K562 (cell line): ENCODE results near the gene SPON1. TPM values are rescaled to one million over a fixed set of nuclear protein-coding genes. Genes with fewer than 3 reads are reported as not detected.

Source experiments
- ATAC-seq: fragments of 200-7000 bp; cut with Tn5 transposase; 3 replicates; pipeline ENCODE4 v1.9.1; 2020; ENCODE audit warnings: moderate library complexity
- BruUV-seq: library from RNA; stranded (reverse); fragments of 400-500 nt; replicated peaks from 2 replicates; lab custom pipeline; 2021; lab: Mats Ljungman, UMichigan
- CTCF ChIA-PET: fragments of 300-600 bp; formaldehyde crosslinking; extraction: SDS; loops from one replicate; lab custom pipeline; 2021; ENCODE audit warnings: low intra/inter-chr PET ratio; lab: Yijun Ruan, JAX
- POLR2A ChIA-PET: fragments of 300-600, 350-650 bp; sonication (Branson Sonifier 250); formaldehyde crosslinking; extraction: SDS; loops from one replicate; lab custom pipeline; 2021; ENCODE audit warnings: antibody characterized with exemption, inconsistent platforms; lab: Yijun Ruan, JAX
- DNase-seq, 4 experiments: peaks; one replicate each; pipeline versions ENCODE4 v3.0.0 to v3.0.0-alpha.2; 2011 to 2018; ENCODE audit warnings: low spot score in 3 of 4, mixed read lengths in 3 of 4; ENCODE audit errors: extremely low read depth in 1 of 4
- FAIRE-seq: peaks from 2 replicates; lab custom pipeline; 2011; peaks lifted over from hg19 to GRCh38; lab: Jason Lieb, UNC
- H2AFZ ChIP-seq: 2 replicates; pipeline ENCODE4 v1.6.0; 2011; ENCODE audit warnings: low read depth, low read length, control low read depth, inconsistent platforms
- H3K27ac ChIP-seq: fragments of 200-600 bp; 3 replicates; pipeline ENCODE4 v1.8.0; 2011; ENCODE audit warnings: low read depth, mild to moderate bottlenecking, control low read depth, inconsistent platforms, low read length, moderate library complexity, mixed read lengths; ENCODE audit errors: extremely low read depth
- H3K27me3 ChIP-seq, 2 experiments: fragments of 300-600 bp in 1 of 2; 2 replicates in 1 of 2; 3 replicates in 1 of 2; pipeline versions ENCODE4 v1.6.0 to v1.8.0; 2011; ENCODE audit warnings: inconsistent platforms in 2 of 2, low read length in 2 of 2, mild to moderate bottlenecking in 1 of 2, mixed read lengths in 1 of 2, moderate library complexity in 1 of 2; ENCODE audit not compliant: control insufficient read depth in 2 of 2, insufficient read depth in 2 of 2
- H3K36me3 ChIP-seq: fragments of 300-600 bp; 3 replicates; pipeline ENCODE4 v1.8.0; 2011; ENCODE audit warnings: mild to moderate bottlenecking, low read length, inconsistent platforms; ENCODE audit not compliant: control insufficient read depth, insufficient read depth
- H3K4me1 ChIP-seq, 2 experiments: fragments of 200-600 bp in 1 of 2; replicated peaks in 1 of 2; 2 replicates in 1 of 2; 3 replicates in 1 of 2; pipeline versions ENCODE4 v1.5.1 to v1.8.0; 2011; ENCODE audit warnings: inconsistent platforms in 2 of 2, low read length in 2 of 2, mild to moderate bottlenecking in 1 of 2, mixed read lengths in 1 of 2, moderate library complexity in 1 of 2; ENCODE audit not compliant: control insufficient read depth in 2 of 2, insufficient read depth in 2 of 2
- H3K4me2 ChIP-seq: 2 replicates; pipeline ENCODE4 v1.6.1; 2011; ENCODE audit warnings: low read length, control low read depth, inconsistent platforms, mixed read lengths; ENCODE audit not compliant: insufficient read depth
- H3K4me3 ChIP-seq: fragments of 200-600 bp; sonication (generic), shearing (Covaris generic); 2 replicates; pipeline ENCODE4 v1.5.1; 2016; ENCODE audit warnings: control low read depth, inconsistent platforms
- H3K79me2 ChIP-seq: fragments of 200-600 bp; 3 replicates; pipeline ENCODE4 v1.8.0; 2011; ENCODE audit warnings: low read length, inconsistent platforms; ENCODE audit not compliant: control insufficient read depth, insufficient read depth
- H3K9ac ChIP-seq, 2 experiments: 2 replicates each; pipeline versions ENCODE4 v1.6.0 to v1.6.1; 2011; ENCODE audit warnings: low read depth in 2 of 2, low read length in 2 of 2, control low read depth in 1 of 2, inconsistent platforms in 1 of 2, mild to moderate bottlenecking in 1 of 2, mixed read lengths in 1 of 2; ENCODE audit not compliant: insufficient read depth in 1 of 2
- H3K9me1 ChIP-seq: one replicate; pipeline ENCODE4 v1.6.0; 2011; ENCODE audit warnings: inconsistent platforms, mild to moderate bottlenecking, low read length, moderate library complexity; ENCODE audit not compliant: control insufficient read depth, insufficient read depth
- H3K9me3 ChIP-seq: replicated peaks from 2 replicates; pipeline ENCODE4 v1.5.1; 2011; ENCODE audit warnings: low read depth, low read length, inconsistent platforms; ENCODE audit not compliant: control insufficient read depth, insufficient read depth
- H4K20me1 ChIP-seq: replicated peaks from 2 replicates; pipeline ENCODE4 v1.6.1; 2011; ENCODE audit warnings: low read length, inconsistent platforms, mixed read lengths; ENCODE audit not compliant: control insufficient read depth, insufficient read depth
- PHB ChIP-seq: fragments of 250-450 bp; sonication (Bioruptor Pico); IDR thresholded peaks from 2 replicates; pipeline ENCODE4 v1.5.0; 2021
- RFX1 ChIP-seq: fragments of 450-650 bp; IDR thresholded peaks from 2 replicates; pipeline ENCODE4 v1.6.1; 2016; ENCODE audit warnings: mild to moderate bottlenecking, moderate library complexity
- TFAP4 ChIP-seq: sonication (generic); formaldehyde crosslinking; IDR thresholded peaks from 2 replicates; pipeline ENCODE4 v1.8.0; 2022; ENCODE audit warnings: missing genetic modification reagents, mild to moderate bottlenecking, moderate library complexity, borderline replicate concordance
- ZNF398 ChIP-seq: fragments of 250-450 bp; sonication (Bioruptor Pico); IDR thresholded peaks from 2 replicates; pipeline ENCODE4 v1.8.0; 2021; ENCODE audit warnings: moderate library complexity, mild to moderate bottlenecking, inconsistent platforms
- WGBS: fragments of 100-300 bp; shearing (Covaris generic); methylation state at CpG from one replicate; pipeline ENCODE4 v1.1.6; 2016; ENCODE audit warnings: low coverage, mixed read lengths; ENCODE audit not compliant: insufficient coverage; ENCODE audit errors: missing lambda C conversion rate; 5-methylcytosine and 5-hydroxymethylcytosine counted together
- in situ Hi-C: fragments of 300-500 bp; cut with MboI; formaldehyde crosslinking; loops from 4 replicates; pipeline ENCODE4 v1.15.0; 2018; ENCODE audit warnings: inconsistent platforms, mixed read lengths
- intact Hi-C: fragments of 100-400 bp; cut with micrococcal nuclease; formaldehyde crosslinking; loops from 2 replicates; pipeline ENCODE4 v1.14.2; 2022
- polyA plus RNA-seq, 8 experiments: library from polyadenylated mRNA; depleted of rRNA in 4 of 8; stranded (reverse) in 5 of 8; unstranded in 3 of 8; fragments of >200 nt; fragmentation: Nextera tagmentation in 2 of 8; fragmentation: Illumina TruSeq in 1 of 8; extraction: Ambion mirVana in 2 of 8; extraction: Trizol in 1 of 8; gene quantifications; 2 replicates each; pipeline versions ENCODE4 v1.2.1 to v1.2.3, GENCODE V29; 2011 to 2014; ENCODE audit warnings: inconsistent platforms in 1 of 8, missing spikeins in 1 of 8
- total RNA-seq, 7 experiments: library from RNA; depleted of rRNA in 6 of 7; stranded (reverse); fragments of >200 nt in 6 of 7; fragmentation: Illumina TruSeq in 2 of 7; extraction: Trizol in 2 of 7; gene quantifications; 2 replicates each; pipeline versions ENCODE4 v1.2.1 to v1.2.3, GENCODE V29; 2011 to 2021; ENCODE audit warnings: low replicate concordance in 1 of 7

The SPON1 gene
- total and polyA plus RNA-seq, 9 of the 15 experiments (the other 6 are each of a cell fraction or from before 2014, with no cell fraction given), result 0.04 to 0.06 TPM; not detected in 7

DNA sequence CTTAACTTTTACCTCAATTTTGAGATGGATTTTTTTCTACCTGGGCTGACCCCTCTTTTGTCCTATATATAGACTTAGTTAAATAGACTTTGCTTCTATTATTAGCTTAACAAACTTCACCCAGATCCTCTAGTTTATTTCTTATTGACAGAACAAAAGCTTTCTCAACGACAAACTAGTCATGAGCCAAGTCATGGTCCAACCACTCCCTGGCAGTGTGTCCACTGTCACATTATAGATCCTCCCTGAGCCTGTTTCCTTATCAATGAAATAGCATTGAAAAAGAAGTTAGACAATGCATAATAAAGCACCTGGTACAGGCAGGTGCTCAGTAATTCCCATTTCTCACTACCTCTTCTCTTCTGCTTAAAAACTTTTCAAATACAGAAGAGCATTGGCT, 155.1 kb downstream of the SPON1 start:
- no peak overlapping the region for H2AFZ ChIP-seq
- no peaks in the 10 kb centered on the region; a peak in 1 of 5 replicates for H3K4me1 ChIP-seq
- CTCF ChIA-PET, result no interaction called here
- TF ChIP-seq ZNF398 (CRISPR knock-in tag) (no peak), TFAP4 (CRISPR knock-in tag) (no peak), PHB (CRISPR knock-in tag) (no peak), RFX1 (no peak)
- no peaks in the 10 kb centered on the region for H3K9me1 ChIP-seq
- no peak for DNase-seq
- no peak overlapping the region for H3K4me2 ChIP-seq
- H4K20me1 ChIP-seq, result no peaks in the 10 kb centered on the region
- no peaks in the 10 kb centered on the region for H3K36me3 ChIP-seq
- 0% methylated on average over 1 of the region's 1 CpG for WGBS
- no peak overlapping the region for H3K4me3 ChIP-seq
- H3K9me3 ChIP-seq, result no peaks in the 10 kb centered on the region
- intact Hi-C loops, result no loop called here
- no peaks in the 10 kb centered on the region for H3K79me2 ChIP-seq
- H3K27ac ChIP-seq, result no peak overlapping the region
- in situ Hi-C loops, result no loop called here
- no peak overlapping the region for H3K9ac ChIP-seq
- H3K27me3 ChIP-seq, result no peaks in the 10 kb centered on the region
- POLR2A ChIA-PET, result no interaction called here
- no peak for FAIRE-seq
- no TSS peak for BruUV-seq
- no peak for ATAC-seq
